Esophagus (tissue), 2 donors: Measurements from ENCODE around the gene PIK3R6. TPM values are rescaled to one million over a fixed set of nuclear protein-coding genes. Genes with fewer than 3 reads are reported as not detected.

Source experiments
- H3K27ac ChIP-seq, 2 donors: one replicate each; pipeline ENCODE4 v1.5.1; 2013; ENCODE audit warnings: low read depth in 2 of 2, mild to moderate bottlenecking in 2 of 2, inconsistent platforms in 1 of 2, low read length in 1 of 2, moderate library complexity in 1 of 2
- H3K27me3 ChIP-seq, 2 donors: one replicate each; pipeline ENCODE4 v1.6.1; 2013; ENCODE audit warnings: low read length in 2 of 2, control low read depth in 1 of 2, mild to moderate bottlenecking in 1 of 2; ENCODE audit not compliant: insufficient read depth in 2 of 2, control insufficient read depth in 1 of 2
- H3K36me3 ChIP-seq, 2 donors: one replicate each; pipeline ENCODE4 v1.6.1; 2013; ENCODE audit warnings: low read length in 1 of 2; ENCODE audit not compliant: control insufficient read depth in 2 of 2, insufficient read depth in 2 of 2
- H3K4me1 ChIP-seq, 2 donors: one replicate each; pipeline ENCODE4 v1.6.1; 2013; ENCODE audit warnings: low read length in 1 of 2; ENCODE audit not compliant: control insufficient read depth in 2 of 2, insufficient read depth in 2 of 2
- H3K4me3 ChIP-seq, 2 donors: one replicate each; pipeline ENCODE4 v1.5.1; 2013; ENCODE audit warnings: low read length in 2 of 2, mild to moderate bottlenecking in 2 of 2, low read depth in 1 of 2, moderate library complexity in 1 of 2
- H3K9me3 ChIP-seq, 2 donors: one replicate each; pipeline ENCODE4 v1.6.1; 2013; ENCODE audit warnings: mild to moderate bottlenecking in 2 of 2, low read depth in 1 of 2, low read length in 1 of 2, moderate library complexity in 1 of 2; ENCODE audit not compliant: control insufficient read depth in 2 of 2, insufficient read depth in 1 of 2
- WGBS, 2 donors: extraction: QIAGEN DNeasy Blood & Tissue Kit; methylation state at CpG; one replicate each; pipeline ENCODE4 v1.1.7; 2013; 5-methylcytosine and 5-hydroxymethylcytosine counted together
- polyA plus RNA-seq, 2 donors: library from polyadenylated mRNA; stranded (reverse); fragments of 200-250 nt; gene quantifications; one replicate each; pipeline ENCODE4 v1.2.3, GENCODE V29; 2013
- donor health status: healthy with polysubstance abuse.
- donor health status: Bipolar disorder and iron deficiency.

The PIK3R6 gene
- polyA plus RNA-seq, 2 donors: 0.39 to 0.59 TPM

GRCh38 chr17:8905331-8905730 is 37.9 kb upstream of the PIK3R6 start:
- no peak overlapping the region for H3K27ac ChIP-seq
- H3K36me3 ChIP-seq: no peaks in the 10 kb centered on the region
- 73% methylated on average over 7 of the region's 7 CpGs for WGBS, 2 donors
- H3K9me3 ChIP-seq: peaks cover 0 to 2% of the 10 kb centered on the region in 2 donors
- no peaks in the 10 kb centered on the region for H3K27me3 ChIP-seq
- no peaks in the 10 kb centered on the region for H3K4me1 ChIP-seq
- H3K4me3 ChIP-seq: no peak overlapping the region

- peaks cover 0 to 2% of the 10 kb centered on the region in 2 donors for H3K9me3 ChIP-seq
- no peaks in the 10 kb centered on the region for H3K36me3 ChIP-seq
- H3K4me3 ChIP-seq: no peak overlapping the region
- no peak overlapping the region for H3K27ac ChIP-seq
- no peaks in the 10 kb centered on the region for H3K4me1 ChIP-seq
- 79 to 89% methylated on average over 5 of the region's 5 CpGs for WGBS, 2 donors
- no peaks in the 10 kb centered on the region for H3K27me3 ChIP-seq
Measured at GRCh38 chr17:8904686-8905085, 37.2 kb upstream of the PIK3R6 start.

- 58 to 68% methylated on average over 2 of the region's 2 CpGs for WGBS, 2 donors
Measured at GRCh38 chr17:8904201-8904600, 36.7 kb upstream of the PIK3R6 start.

GRCh38 chr17:8900626-8901585 is 33.4 kb upstream of the PIK3R6 start:
- no peaks in the 10 kb centered on the region for H3K4me1 ChIP-seq
- H3K27me3 ChIP-seq: no peaks in the 10 kb centered on the region
- no peak overlapping the region for H3K4me3 ChIP-seq
- no peak overlapping the region for H3K27ac ChIP-seq
- WGBS, 2 donors: 63% methylated on average over 15 of the region's 15 CpGs
- H3K36me3 ChIP-seq: no peaks in the 10 kb centered on the region
- peaks cover 0 to 2% of the 10 kb centered on the region in 2 donors for H3K9me3 ChIP-seq

More at GRCh38 chr17:8904201-8904600, 36.7 kb upstream of the PIK3R6 start:
- no peak overlapping the region for H3K27ac ChIP-seq
- H3K4me3 ChIP-seq: no peak overlapping the region
- H3K27me3 ChIP-seq: no peaks in the 10 kb centered on the region
- peaks cover 0 to 2% of the 10 kb centered on the region in 2 donors for H3K9me3 ChIP-seq
- no peaks in the 10 kb centered on the region for H3K4me1 ChIP-seq
- H3K36me3 ChIP-seq: no peaks in the 10 kb centered on the region

GRCh38 chr17:8900207-8900606 is 32.7 kb upstream of the PIK3R6 start:
- no peaks in the 10 kb centered on the region for H3K27me3 ChIP-seq
- no peaks in the 10 kb centered on the region for H3K36me3 ChIP-seq
- no peak overlapping the region for H3K27ac ChIP-seq
- no peaks in the 10 kb centered on the region for H3K4me1 ChIP-seq
- H3K9me3 ChIP-seq: peaks cover 0 to 2% of the 10 kb centered on the region in 2 donors
- WGBS, 2 donors: 67 to 70% methylated on average over 6 of the region's 6 CpGs
- H3K4me3 ChIP-seq: no peak overlapping the region

GRCh38 chr17:8898636-8899035 is 31.2 kb upstream of the PIK3R6 start:
- H3K9me3 ChIP-seq: peaks cover 0 to 2% of the 10 kb centered on the region in 2 donors
- WGBS, 2 donors: 83 to 84% methylated on average over 6 of the region's 6 CpGs
- no peak overlapping the region for H3K27ac ChIP-seq
- no peaks in the 10 kb centered on the region for H3K36me3 ChIP-seq
- no peak overlapping the region for H3K4me3 ChIP-seq
- no peaks in the 10 kb centered on the region for H3K4me1 ChIP-seq
- no peaks in the 10 kb centered on the region for H3K27me3 ChIP-seq

- 70% methylated on average over 2 of the region's 2 CpGs for WGBS, 2 donors
- H3K36me3 ChIP-seq: no peaks in the 10 kb centered on the region
- no peaks in the 10 kb centered on the region for H3K4me1 ChIP-seq
- H3K4me3 ChIP-seq: no peak overlapping the region
- peaks cover 0 to 2% of the 10 kb centered on the region in 2 donors for H3K9me3 ChIP-seq
- H3K27me3 ChIP-seq: no peaks in the 10 kb centered on the region
- H3K27ac ChIP-seq: no peak overlapping the region
Measured at GRCh38 chr17:8898126-8898525, 30.7 kb upstream of the PIK3R6 start.

GRCh38 chr17:8896641-8897635 is 29.5 kb upstream of the PIK3R6 start:
- Histone ChIP-seq H3K27me3 (no peaks in the 10 kb centered on the region), H3K27ac (no peak overlapping the region), H3K36me3 (no peaks in the 10 kb centered on the region), H3K4me1 (no peaks in the 10 kb centered on the region), H3K9me3 (peaks cover 0 to 2% of the 10 kb centered on the region in 2 donors), H3K4me3 (no peak overlapping the region)
- 82 to 83% methylated on average over 10 to 12 of the region's 12 CpGs for WGBS, 2 donors

GRCh38 chr17:8896087-8896486 is 28.6 kb upstream of the PIK3R6 start:
- Histone ChIP-seq H3K4me3 (no peak overlapping the region), H3K9me3 (peaks cover 0 to 2% of the 10 kb centered on the region in 2 donors), H3K27me3 (no peaks in the 10 kb centered on the region), H3K27ac (no peak overlapping the region), H3K4me1 (no peaks in the 10 kb centered on the region), H3K36me3 (no peaks in the 10 kb centered on the region)
- WGBS, 2 donors: 77 to 85% methylated on average over 3 of the region's 3 CpGs
